KG1 (cell line): ENCODE measurements around the gene ATAD2B.

ENCODE experiments used
- DNase-seq: peaks from one replicate; lab custom pipeline; 2025; lab: John Stamatoyannopoulos, UW

ATAD2B gene

DNA sequence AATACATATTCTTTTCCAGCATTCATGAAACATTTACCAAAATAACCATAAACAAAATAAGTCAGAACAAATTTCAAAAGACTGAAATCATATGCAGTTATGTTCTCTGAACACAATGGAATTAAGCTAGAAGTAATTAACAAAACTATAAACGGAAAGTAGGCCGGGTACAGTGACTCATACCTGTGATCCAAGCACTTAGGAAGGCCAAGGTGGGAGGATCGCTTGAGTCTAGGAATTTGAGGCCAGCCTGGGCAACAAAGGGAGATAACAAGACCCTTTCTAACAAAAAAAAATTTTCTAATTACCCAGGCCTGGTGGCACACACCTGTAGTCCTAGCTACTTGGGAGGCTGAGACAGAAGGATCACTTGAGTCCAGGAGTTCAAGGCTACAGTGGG lies 14.9 kb downstream of the ATAD2B start:
- no peak for DNase-seq

DNA sequence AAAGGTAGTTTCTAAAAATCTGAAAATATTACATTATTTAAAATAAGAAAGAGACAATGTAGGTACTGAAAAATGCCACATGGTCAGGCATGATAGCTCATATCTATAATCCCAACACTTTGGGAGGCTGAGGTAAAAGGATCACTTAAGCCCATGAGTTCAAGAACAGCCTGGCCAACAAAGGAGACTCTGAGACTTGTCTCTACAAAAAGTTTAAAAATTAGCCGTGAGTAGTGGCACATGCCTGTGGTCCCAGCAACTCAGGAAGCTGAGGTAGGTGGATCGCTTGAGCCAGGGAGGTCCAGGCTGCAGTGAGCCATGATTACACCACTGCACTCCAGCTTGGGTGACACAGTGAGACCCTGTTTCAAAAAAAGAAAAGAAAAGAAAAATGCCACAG lies 21.8 kb downstream of the ATAD2B start:
- no peak for DNase-seq

DNA sequence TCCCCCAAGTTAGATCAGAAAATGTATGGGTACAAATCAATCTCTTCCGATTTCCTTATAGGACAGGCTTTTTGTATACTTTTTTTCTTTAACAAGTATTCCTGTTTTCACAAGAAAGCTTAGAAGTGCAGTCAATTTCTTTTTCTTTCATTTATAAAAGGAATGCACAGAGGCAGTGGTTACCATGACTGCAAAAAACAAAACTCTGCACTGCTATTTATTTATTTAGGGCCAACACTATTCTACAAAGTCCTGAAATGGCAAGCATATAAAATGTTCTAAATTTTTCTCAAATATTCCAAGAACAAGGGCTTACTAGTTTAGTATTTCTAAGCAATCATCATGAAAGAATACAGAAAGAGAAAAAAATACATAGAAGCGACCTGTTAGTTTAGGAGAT lies 22.2 kb downstream of the ATAD2B start:
- DNase-seq: no peak

DNA sequence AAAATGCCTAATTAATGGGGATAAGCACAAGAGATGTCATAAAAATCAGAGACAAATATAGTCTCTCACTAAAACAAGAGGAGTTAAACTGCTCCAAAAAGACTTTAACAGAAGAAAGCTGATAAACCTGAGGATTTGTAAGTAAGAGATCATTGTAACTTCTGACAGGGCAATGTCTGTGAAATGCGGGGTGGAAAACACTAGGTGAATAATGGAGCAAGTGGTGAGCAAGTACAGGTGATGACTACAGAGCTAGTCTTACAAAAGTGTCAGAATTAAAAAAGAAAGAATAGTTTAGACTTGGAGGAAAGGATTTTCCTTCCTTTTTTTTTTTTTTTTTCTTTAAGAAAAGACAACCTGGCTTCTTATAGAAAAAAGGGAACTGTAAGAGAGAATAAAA lies 22.7 kb downstream of the ATAD2B start:
- DNase-seq: no peak

DNA sequence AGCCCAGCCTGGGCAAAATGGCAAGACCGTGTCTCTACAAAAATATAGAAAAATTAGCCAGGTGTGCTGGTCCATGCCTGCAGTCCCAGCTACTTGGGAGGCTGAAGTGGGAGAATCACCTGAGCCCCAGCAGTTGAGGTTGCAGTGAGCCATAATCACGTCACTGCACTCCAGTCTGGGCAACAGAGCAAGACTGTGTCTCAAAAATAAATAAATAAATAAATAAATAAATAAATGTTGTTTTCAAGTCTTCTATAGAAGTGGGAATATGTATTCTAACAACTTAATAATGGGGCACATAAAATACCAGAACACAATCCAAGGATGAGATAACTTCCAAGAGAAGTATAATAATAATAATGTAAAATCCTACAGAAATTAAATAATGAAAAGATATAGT lies 23.9 kb downstream of the ATAD2B start:
- no peak for DNase-seq

DNA sequence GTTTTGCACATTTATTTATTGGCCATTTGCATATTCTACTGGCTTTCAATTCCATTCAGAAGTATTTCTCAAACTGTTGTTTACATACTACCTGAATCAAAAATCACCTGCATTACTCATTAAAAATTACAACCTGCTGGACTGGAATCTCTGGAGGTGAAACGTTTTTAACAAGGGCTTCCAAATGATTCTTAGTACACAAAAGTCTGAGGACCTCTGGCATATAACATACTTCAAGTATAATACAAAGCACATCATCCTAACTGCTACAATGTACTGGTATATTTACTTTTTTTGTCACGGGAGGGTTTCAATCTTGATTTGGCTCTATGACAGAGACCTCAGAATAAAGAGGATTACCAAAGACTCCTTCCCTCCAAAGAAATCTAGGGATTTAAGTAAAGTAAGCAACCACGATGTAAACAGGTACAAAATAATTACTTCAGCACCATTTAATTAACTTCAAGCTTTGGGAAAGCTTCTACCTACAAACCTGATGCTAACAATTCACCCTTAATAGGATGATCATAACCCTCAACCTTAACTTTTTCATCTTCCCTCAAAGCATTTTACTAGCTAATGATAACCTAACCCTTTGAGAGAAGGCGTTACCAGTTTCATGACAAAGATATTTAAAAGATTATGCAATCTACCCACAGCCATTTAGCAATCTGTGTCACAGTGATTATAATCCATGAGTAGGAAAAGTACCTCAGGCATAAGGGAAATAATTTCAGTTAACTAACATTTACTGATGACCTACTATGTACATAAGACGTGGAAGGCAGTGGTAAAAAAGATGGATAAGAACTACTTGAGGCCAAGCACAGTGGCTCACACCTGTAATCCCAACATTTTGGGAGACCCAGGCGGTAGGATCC lies 24.7 kb downstream of the ATAD2B start:
- no peak for DNase-seq

DNA sequence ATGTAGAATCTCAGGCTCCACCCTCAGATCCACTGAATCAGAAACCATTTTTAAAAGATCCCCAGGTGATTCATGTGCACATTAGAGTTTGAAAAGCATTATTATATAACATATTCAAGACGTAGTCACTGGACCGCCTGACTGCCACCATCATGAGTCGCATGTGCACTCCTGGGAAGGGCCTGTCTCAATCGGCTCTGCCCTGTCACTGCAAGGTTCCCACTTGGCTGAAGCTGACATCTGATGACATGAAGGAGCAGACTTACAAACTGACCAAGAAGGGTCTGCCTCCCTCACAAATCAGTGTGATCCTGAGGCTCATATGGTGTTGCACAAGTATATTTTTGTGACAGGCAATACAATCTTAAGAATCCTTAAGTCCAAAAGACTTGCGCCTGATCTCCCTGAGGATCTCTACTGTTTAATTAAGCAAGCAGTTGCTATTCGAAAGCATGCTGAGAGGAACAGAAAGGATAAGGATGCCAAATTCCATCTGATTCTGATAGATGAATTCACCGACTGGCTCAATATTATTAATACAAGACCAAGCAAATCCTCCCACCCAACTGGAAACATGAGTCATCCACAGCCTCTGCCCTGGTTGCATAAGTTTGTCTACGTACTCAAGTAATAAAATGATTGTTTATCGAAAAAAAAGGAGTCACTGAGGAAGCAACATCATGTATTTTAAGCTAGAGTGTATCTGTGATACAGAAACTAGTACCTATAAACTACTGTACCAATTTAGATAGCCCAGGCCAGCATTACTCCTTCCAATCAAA lies 26.2 kb downstream of the ATAD2B start:
- no peak for DNase-seq

DNA sequence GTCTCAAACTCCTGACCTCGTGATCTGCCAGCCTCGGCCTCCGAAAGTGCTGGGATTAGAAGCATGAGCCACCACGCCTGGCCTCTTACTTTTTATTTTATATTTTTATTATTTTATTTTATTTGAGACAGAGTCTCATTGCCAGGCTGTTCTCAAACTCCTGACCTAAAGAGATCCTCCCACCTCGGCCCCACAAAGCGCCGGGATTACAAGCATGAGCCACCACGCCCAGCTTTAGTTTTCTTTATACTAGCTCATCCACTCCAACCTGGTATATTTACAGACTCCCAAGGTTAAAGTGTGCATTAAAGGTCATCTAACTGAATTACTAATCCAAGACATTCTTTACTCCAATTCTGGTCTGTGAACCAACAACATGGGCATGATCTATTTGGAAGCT lies 26.8 kb downstream of the ATAD2B start:
- DNase-seq: no peak

DNA sequence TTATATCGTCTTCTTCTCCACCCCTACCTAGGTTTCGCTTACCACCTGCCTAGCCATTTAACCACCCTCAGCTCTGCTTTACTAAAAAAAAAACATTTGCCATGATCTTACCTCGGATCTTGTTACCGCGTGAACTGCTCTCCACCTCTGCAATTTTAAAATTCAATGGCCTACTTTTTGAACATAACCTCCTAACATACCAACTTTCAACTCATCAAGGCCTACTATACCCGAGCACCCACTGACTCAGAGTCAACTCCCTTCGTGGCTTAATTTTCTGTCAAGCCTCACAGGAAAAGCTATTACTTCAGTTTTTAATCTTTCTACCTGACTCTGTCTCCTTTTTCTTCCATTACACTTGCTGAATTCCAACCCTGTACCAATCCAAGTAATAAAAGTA lies 55.7 kb downstream of the ATAD2B start:
- no peak for DNase-seq

DNA sequence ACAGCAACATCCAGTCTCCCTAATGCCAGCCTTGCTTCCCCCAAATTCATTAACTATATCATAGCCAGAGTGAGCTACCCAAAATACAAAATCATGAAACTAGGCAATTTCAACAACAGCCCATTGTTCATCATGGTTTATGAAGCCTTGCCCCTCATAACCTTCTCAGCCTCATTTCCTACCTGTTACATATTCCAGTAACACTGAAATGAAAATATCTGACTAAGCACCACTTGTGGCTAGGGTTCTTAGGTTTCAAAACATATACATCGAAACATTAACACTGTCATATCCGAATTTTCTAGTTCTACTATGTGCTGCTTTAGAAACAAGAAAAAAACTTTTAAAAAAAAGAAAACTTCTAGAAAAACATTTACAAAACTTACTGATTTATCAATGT lies 59.5 kb downstream of the ATAD2B start:
- no peak for DNase-seq

DNA sequence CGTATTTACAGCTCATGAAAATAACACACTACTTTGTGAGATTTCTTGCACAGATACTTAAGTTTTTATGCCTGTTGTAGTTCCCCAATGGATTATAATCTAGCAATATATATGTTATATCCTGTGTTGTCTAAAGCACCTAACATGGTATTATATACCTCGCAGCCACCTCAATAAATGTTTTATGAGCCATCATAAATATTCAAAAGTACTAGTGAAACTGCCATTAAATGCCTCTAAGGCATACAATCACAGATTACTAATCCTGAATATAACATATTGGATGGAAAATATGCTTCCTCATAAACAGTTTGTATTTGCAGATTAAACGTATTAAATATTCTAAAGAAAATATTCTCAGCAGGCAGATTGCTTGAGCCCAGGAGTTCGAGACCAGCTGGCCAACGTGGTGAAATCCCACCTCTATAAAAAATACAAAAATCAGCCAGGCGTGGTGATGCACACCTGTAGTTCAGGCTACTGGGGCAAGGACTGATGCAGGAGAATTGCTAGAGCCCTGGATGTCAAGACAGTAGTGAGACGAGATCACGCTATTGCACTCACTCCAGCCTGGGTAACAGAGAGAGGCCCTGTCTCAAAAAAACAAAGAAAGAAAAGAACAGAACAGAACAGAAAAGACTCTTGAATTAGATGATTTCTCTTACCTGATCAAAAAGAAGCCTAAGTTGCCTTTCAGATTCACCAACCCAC lies 64.1 kb downstream of the ATAD2B start:
- DNase-seq: no peak

DNA sequence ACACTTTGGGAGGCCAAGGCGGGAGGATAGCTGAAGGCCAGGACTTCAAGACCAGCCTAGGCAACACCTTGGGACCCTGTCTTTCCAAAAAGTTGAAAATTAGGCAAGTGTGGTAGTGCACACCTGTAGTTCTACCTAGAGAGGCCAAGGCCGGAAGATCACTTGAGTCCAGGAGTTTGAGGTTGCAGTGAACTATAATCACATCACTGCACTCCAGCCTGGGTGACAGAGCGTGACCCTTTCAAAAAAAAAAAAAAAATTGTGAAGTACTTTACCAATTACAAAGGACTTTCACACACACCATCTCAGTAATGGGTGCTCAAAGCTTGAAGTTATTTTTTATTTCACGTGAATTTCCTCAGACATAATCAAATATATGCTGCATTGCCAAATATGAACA lies 65.0 kb downstream of the ATAD2B start:
- DNase-seq: no peak

DNA sequence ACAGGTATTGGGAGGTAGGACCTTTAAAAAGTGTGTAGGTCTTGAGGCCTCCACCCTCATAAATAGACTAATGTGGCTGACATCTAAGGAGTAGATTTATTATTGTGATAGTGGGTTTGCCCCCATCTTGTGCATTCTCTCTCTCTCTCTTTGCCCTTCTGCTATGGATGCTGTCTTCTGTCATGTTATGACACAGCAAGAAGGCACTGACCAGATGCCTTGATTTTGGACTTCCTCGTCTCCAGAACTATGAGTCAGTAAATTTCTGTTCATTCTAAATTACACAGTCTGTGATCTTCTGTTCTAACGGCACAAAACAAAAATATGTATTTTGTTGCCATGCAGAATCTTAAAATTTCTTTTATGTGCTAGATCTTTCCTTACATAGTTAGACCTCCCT lies 66.9 kb downstream of the ATAD2B start:
- no peak for DNase-seq

DNA sequence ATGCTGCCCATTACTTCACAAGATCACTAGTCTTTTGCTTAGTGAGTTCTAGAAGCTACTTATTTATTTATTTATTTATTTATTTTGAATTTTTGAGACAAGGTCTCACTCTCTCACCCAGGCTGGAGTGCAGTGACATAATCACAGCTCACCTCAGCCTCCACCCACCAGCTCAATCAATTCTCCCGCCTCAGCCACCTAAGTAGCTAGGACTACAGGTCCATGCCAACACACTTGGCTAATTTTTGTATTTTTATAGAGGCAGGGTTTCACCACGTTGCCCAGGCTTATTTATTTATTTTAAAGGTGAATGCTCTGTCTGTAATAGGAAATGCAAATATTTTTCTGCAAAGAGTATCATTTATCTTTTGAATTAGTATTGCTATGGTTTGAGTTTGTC lies 67.7 kb downstream of the ATAD2B start:
- no peak for DNase-seq

DNA sequence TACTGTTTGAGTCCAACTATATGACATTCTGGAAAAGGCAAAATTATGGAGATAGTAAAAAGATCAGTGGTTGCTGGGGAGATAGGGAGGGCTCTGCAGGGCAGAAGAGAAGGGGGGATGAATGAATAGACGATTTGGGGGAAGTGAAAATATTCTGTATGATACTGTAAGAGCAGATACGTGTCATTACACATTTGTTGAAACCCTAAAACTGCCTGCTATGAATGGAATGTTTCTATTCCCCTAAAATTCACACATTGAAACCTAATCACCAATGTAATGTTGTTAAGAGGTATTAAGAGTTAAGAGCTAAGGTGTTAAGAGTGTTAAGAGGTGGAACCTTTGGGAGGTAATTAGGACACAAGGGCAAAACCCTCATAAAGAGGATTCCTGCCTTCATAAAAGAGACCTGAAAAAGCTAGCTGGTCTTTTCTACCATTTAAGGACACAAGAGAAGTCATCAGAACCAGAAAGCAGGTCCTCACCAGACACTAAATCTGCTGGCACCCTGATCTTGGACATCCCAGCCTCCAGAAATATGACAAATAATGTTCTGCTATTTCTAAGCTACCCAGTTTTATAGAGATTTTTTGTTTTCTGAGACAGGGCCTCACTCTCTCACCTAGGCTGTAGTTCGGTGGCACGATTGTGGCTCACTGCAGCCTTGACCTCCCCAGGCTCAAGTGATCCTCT lies 76.2 kb downstream of the ATAD2B start:
- no peak for DNase-seq

DNA sequence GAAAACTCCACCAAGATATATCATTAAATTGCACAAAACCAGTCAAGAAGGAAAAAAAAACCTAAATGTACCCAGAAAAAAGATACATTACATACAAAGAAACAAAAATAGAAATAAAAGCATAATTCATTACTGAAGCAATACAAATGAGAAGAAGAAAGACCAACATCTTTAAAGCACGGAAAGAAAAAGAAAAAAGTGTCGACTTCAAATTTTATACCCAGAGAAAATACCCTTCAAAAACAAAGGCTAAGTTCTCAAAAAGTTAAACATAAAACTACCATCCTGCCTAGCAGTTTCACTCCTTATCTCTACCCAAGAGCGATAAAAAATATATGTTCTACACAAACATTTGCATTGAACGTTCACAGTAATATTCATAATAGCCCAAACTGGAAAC lies 82.0 kb downstream of the ATAD2B start:
- DNase-seq: no peak

DNA sequence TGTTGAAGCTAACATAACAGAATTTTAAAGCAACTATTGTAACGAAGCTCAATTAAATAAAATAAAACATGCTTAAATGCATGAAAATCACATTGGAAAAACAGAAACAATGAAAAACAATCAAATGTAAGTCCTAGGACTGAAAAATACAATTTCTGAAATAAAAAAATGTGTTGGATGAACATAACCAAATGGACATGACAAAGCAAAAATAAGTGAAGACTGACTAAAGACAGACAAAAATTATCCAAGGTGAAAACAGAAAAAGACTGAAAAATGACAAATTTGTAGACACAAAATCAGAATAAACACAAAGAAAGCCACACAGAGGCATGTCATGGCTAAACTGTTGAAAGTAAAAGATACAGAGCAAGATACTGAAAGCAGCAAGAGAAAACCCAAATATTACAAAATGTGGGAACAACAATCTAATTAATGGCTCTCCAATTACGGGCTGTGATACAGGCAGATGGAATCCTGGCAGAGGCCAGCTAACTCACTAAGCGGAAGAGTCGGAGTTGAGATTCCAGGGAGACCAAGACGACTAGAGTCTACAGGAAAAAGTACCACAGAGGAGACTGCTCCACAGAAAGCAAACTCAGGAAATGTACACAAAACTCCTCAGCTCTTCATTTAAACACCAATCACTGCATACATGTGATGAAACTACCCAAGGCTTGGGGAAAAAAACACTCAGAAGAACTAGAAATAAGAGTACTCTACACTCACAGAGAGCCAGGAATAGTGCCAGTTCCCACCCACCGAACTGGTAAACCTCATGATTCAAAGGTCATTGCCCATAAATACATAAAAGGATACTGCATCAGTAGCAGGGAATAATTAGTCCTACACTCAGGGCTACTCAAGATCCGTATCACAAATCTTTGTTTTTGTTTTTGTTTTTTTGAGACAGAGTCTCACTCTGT lies 83.6 kb downstream of the ATAD2B start:
- DNase-seq: no peak

DNA sequence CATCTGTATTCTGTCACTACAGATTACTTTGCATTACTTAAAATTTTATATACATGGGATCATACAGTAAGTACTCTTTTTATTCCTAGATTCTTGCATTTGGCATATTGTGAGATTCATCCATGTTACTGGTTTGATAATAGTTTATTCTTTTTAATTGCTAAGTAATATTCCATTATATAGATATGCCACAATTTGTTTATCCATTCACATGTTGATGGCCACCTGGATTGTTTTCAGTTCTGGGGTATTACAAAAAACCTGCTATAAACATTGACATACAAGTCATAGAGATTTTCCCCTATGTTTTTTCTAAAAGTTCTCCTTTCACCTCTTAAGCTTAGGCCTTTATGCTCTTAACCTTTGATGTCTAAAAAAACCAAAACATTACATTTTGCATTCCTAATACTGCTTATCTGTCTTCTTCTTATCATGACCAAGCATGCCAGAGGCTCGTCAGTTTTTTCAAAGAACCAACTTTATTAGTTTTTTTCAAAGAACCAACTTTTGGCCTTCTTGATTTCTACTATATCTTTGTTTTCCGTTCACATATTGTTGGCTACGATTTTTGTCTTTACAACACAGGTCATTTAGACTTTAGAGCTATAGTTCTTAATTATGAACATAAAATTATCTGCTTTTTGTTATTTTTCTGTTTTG lies 86.9 kb downstream of the ATAD2B start:
- DNase-seq: no peak

DNA sequence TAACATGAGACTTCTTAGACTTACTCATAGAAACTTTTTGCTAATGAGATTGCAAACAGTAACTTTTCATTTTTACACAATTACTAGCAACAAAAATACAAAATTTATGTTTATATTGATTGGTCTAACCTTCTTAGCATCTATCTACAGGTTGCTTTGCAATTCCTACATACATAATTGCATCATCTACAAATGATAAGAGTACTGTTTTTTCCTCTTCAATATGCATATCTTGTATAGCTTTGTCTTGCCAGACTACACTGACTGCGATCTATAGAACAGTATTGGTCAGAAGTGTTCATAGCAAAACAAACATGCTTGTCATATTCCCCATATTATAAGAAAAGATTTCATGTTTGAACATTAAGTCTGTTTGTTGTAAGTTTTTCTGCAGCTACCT lies 87.9 kb downstream of the ATAD2B start:
- DNase-seq: no peak

DNA sequence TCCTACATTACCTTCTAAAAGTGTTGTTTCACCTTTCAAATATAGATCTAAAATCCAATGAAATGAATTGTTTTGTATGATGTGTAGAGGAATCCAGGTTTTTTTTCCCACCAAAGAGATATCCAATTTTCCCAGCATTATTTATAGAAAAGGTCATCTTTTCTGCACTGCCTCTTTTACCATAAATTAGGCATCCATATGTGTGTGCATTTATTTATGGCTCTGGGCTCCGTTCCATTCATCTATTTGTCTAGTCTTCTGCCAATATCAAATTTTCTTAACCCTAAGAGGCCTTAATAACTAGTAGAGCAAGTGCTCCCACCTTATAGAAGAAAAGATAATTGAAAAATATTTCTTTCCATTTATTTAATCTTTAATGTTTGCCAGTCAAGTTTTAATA lies 88.3 kb downstream of the ATAD2B start:
- DNase-seq: no peak

DNA sequence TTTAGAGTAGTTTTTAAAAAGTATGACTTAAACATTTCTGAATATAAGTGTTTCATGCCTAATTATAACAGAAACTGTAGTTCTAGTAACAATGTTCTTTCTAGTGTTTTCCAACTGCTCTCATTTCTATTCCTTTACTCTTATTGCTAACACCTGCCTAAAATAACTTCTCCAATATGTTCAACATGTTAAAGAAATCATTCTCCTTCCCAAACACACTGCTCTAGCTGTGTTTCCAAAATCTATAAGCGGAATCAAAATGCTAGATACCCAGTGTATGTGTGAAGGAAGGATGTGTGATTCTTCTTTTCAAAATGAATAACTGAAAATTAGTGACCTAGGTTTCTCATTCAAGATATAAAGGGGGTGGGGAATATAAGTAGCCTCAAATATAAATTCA lies 89.1 kb downstream of the ATAD2B start:
- no peak for DNase-seq
